ENCODE measurements around the gene BCL2L15. TPM values are rescaled to one million over a fixed set of nuclear protein-coding genes. Genes with fewer than 3 reads are reported as not detected.

Gene BCL2L15
- total RNA-seq, 6 experiments from 2014 or later = 0.41 to 0.59 TPM; not detected in 4

- Mint-ChIP-seq H3K4me1 (ENCODE audit: low read depth) (peaks cover 46% of the 10 kb centered on the region), H3K27ac (peak overlapping the region; percentile 99)
- DNase-seq = no peak
Observed at GRCh38 chr1:113928187-113928930, 41.0 kb upstream of the BCL2L15 start.

GRCh38 chr1:113924473-113924872, 37.1 kb upstream of the BCL2L15 start:
- peaks cover 15% of the 10 kb centered on the region for H3K4me1 Mint-ChIP-seq (ENCODE audit: low read depth)
- no peak for TF ChIP-seq CTCF (IDR thresholded peaks at IDR 0.05)
- H3K27me3 Mint-ChIP-seq (ENCODE audit: insufficient read depth) = peaks cover 15% of the 10 kb centered on the region
- no peaks in the 10 kb centered on the region for H3K9me3 Mint-ChIP-seq
- no peak overlapping the region for H3K4me3 Mint-ChIP-seq
- DNase-seq = no peak
- no peaks in the 10 kb centered on the region for H3K36me3 Mint-ChIP-seq (ENCODE audit: low read depth)
- H3K27ac Mint-ChIP-seq = no peak overlapping the region

More at GRCh38 chr1:113928187-113928930, 41.0 kb upstream of the BCL2L15 start:
- TF ChIP-seq CTCF (IDR thresholded peaks at IDR 0.05) = no peak
- Mint-ChIP-seq H3K36me3 (ENCODE audit: low read depth) (peaks cover 3% of the 10 kb centered on the region; the same call in 1 of the 2 replicates), H3K9me3 (no peaks in the 10 kb centered on the region), H3K4me3 (peak overlapping the region; percentile 99), H3K27me3 (ENCODE audit: insufficient read depth) (peaks cover 12% of the 10 kb centered on the region)

GRCh38 chr1:113922957-113923356, 35.6 kb upstream of the BCL2L15 start:
- DNase-seq = no peak
- Mint-ChIP-seq H3K4me3 (no peak overlapping the region), H3K27ac (no peak overlapping the region), H3K36me3 (ENCODE audit: low read depth) (no peaks in the 10 kb centered on the region), H3K27me3 (ENCODE audit: insufficient read depth) (peaks cover 13% of the 10 kb centered on the region; the same call in 1 of the 2 replicates), H3K4me1 (ENCODE audit: low read depth) (peaks cover 10% of the 10 kb centered on the region), H3K9me3 (no peaks in the 10 kb centered on the region)
- no peak for TF ChIP-seq CTCF (IDR thresholded peaks at IDR 0.05)

GRCh38 chr1:113918243-113918642, 30.9 kb upstream of the BCL2L15 start:
- peaks cover 8% of the 10 kb centered on the region for H3K27me3 Mint-ChIP-seq (ENCODE audit: insufficient read depth)
- H3K27ac Mint-ChIP-seq = no peak overlapping the region
- no peaks in the 10 kb centered on the region for H3K9me3 Mint-ChIP-seq
- peaks cover 18% of the 10 kb centered on the region for H3K4me1 Mint-ChIP-seq (ENCODE audit: low read depth)
- no peak for DNase-seq
- no peaks in the 10 kb centered on the region; the same call in 1 of the 2 replicates for H3K36me3 Mint-ChIP-seq (ENCODE audit: low read depth)
- TF ChIP-seq CTCF (IDR thresholded peaks at IDR 0.05) = no peak
- no peak overlapping the region for H3K4me3 Mint-ChIP-seq

- peak; percentile 58 for DNase-seq
- H3K9me3 Mint-ChIP-seq = no peaks in the 10 kb centered on the region
- no peak for TF ChIP-seq CTCF (IDR thresholded peaks at IDR 0.05)
- peaks cover 4% of the 10 kb centered on the region for H3K27me3 Mint-ChIP-seq (ENCODE audit: insufficient read depth)
- H3K36me3 Mint-ChIP-seq (ENCODE audit: low read depth) = no peaks in the 10 kb centered on the region; the same call in 1 of the 2 replicates
- peaks cover 25% of the 10 kb centered on the region for H3K4me1 Mint-ChIP-seq (ENCODE audit: low read depth)
- no peak overlapping the region for H3K4me3 Mint-ChIP-seq
- H3K27ac Mint-ChIP-seq = no peak overlapping the region
Observed at GRCh38 chr1:113917400-113918082, 30.2 kb upstream of the BCL2L15 start.
